ENCODE results near the gene HAGH. TPM values are rescaled to one million over a fixed set of nuclear protein-coding genes. Genes with fewer than 3 reads are reported as not detected.

The HAGH gene
- polyA plus RNA-seq, 1 donor (not counting 4 experiments of a cell fraction or from before 2014, with no cell fraction given) = 17.7 TPM

- Histone ChIP-seq H3K9ac (ENCODE audit: control insufficient read depth, extremely low read depth, insufficient read depth, low read length) (no peak overlapping the region), H3K4me2 (ENCODE audit: control insufficient read depth, extremely low read depth, insufficient read depth, low read depth, low read length) (no peak overlapping the region)
- FAIRE-seq = no peak
These were observed 51.4 kb downstream of the HAGH start for GRCh38 chr16:1775006-1775845.

GRCh38 chr16:1774448-1774780 lies 52.2 kb downstream of the HAGH start:
- DNase-seq (ENCODE audit: low read depth, low spot score) (no peak), FAIRE-seq (no peak)
- Histone ChIP-seq H3K36me3 (ENCODE audit: control insufficient read depth in 2 of 2, extremely low read depth in 1 of 2, insufficient read depth in 2 of 2, low read length in 2 of 2) (peaks cover 3 to 13% of the 10 kb centered on the region in 2 experiments), H3K4me3 (ENCODE audit: control insufficient read depth in 2 of 3, extremely low read depth in 1 of 3, insufficient read depth in 2 of 3, low read depth in 1 of 3, low read length in 3 of 3) (peak overlapping the region; percentile 73 to 75 (median 73)), H3K27ac (ENCODE audit: control insufficient read depth, insufficient read depth, low read length) (no peak overlapping the region), H3K4me1 (ENCODE audit: control insufficient read depth, extremely low read depth, insufficient read depth, low read length) (peaks cover 22% of the 10 kb centered on the region), H2AFZ (ENCODE audit: control insufficient read depth, low read length) (no peak overlapping the region), H3K9me3 (ENCODE audit: control insufficient read depth, low read depth, low read length) (no peaks in the 10 kb centered on the region), H3K27me3 (ENCODE audit: control insufficient read depth, extremely low read depth, insufficient read depth, low read length) (no peaks in the 10 kb centered on the region), H3K9me1 (ENCODE audit: control insufficient read depth, extremely low read depth, insufficient read depth, low read length) (no peaks in the 10 kb centered on the region), H3K4me2 (ENCODE audit: control insufficient read depth, extremely low read depth, insufficient read depth, low read depth, low read length) (peak overlapping the region; percentile 95), H3K79me2 (ENCODE audit: control insufficient read depth, insufficient read depth, low read length) (peaks cover 32% of the 10 kb centered on the region), H4K20me1 (ENCODE audit: control insufficient read depth, extremely low read depth, insufficient read depth, low read length) (peaks cover 2% of the 10 kb centered on the region), H3K9ac (ENCODE audit: control insufficient read depth, extremely low read depth, insufficient read depth, low read length) (peak overlapping the region; percentile 81)
- dilution Hi-C loops (cut with MboI; ENCODE audit: extremely low pct_ligation_motif_present, low sequenced_read_pairs) = no loop called here
- no peak for TF ChIP-seq CTCF (optimal IDR thresholded peaks at IDR 0.05 in 1 of 3, IDR thresholded peaks at IDR 0.05 in 1 of 3, conservative IDR thresholded peaks at IDR 0.05 in 1 of 3; ENCODE audit: extremely low read depth in 1 of 3, insufficient read depth in 2 of 3, low read length in 3 of 3)
- no peak for TF ChIP-seq EZH2 (IDR thresholded peaks at IDR 0.05; ENCODE audit: low read length)

More at GRCh38 chr16:1775006-1775845, 51.4 kb downstream of the HAGH start:
- Histone ChIP-seq H3K27me3 (ENCODE audit: control insufficient read depth, extremely low read depth, insufficient read depth, low read length) (no peaks in the 10 kb centered on the region), H3K36me3 (ENCODE audit: control insufficient read depth in 2 of 2, extremely low read depth in 1 of 2, insufficient read depth in 2 of 2, low read length in 2 of 2) (peaks cover 3 to 15% of the 10 kb centered on the region in 2 experiments), H3K79me2 (ENCODE audit: control insufficient read depth, insufficient read depth, low read length) (peaks cover 32% of the 10 kb centered on the region), H2AFZ (ENCODE audit: control insufficient read depth, low read length) (no peak overlapping the region), H3K4me3 (ENCODE audit: control insufficient read depth in 2 of 3, extremely low read depth in 1 of 3, insufficient read depth in 2 of 3, low read depth in 1 of 3, low read length in 3 of 3) (no peak overlapping the region), H3K9me1 (ENCODE audit: control insufficient read depth, extremely low read depth, insufficient read depth, low read length) (no peaks in the 10 kb centered on the region), H3K9me3 (ENCODE audit: control insufficient read depth, low read depth, low read length) (no peaks in the 10 kb centered on the region), H3K4me1 (ENCODE audit: control insufficient read depth, extremely low read depth, insufficient read depth, low read length) (peaks cover 20% of the 10 kb centered on the region), H3K27ac (ENCODE audit: control insufficient read depth, insufficient read depth, low read length) (no peak overlapping the region), H4K20me1 (ENCODE audit: control insufficient read depth, extremely low read depth, insufficient read depth, low read length) (peaks cover 2% of the 10 kb centered on the region)
- dilution Hi-C loops (cut with MboI; ENCODE audit: extremely low pct_ligation_motif_present, low sequenced_read_pairs) = no loop called here
- TF ChIP-seq CTCF (optimal IDR thresholded peaks at IDR 0.05 in 1 of 3, IDR thresholded peaks at IDR 0.05 in 1 of 3, conservative IDR thresholded peaks at IDR 0.05 in 1 of 3; ENCODE audit: extremely low read depth in 1 of 3, insufficient read depth in 2 of 3, low read length in 3 of 3) (no peak), EZH2 (IDR thresholded peaks at IDR 0.05; ENCODE audit: low read length) (no peak)
- no peak for DNase-seq (ENCODE audit: low read depth, low spot score)
